WTC11 (cell line): Measurements from ENCODE around the gene LBHD2.

Experiments
- CBFB ChIP-seq: sonication (generic); formaldehyde crosslinking; IDR thresholded peaks from 2 replicates; pipeline ENCODE4 v1.8.1; 2022; ENCODE audit warnings: mild to moderate bottlenecking, low read depth, missing genetic modification reagents
- CREB1 ChIP-seq: sonication (generic); formaldehyde crosslinking; IDR thresholded peaks from 2 replicates; pipeline ENCODE4 v1.8.0; 2023; ENCODE audit warnings: mild to moderate bottlenecking, missing genetic modification reagents
- CTCF ChIP-seq: fragments of 200-600 bp; IDR thresholded peaks from 2 replicates; pipeline ENCODE4 v1.8.0; 2022; ENCODE audit warnings: antibody characterized with exemption
- E2F4 ChIP-seq: sonication (generic); formaldehyde crosslinking; IDR thresholded peaks from 2 replicates; pipeline ENCODE4 v1.8.1; 2022; ENCODE audit warnings: low read depth, mild to moderate bottlenecking, moderate library complexity, missing genetic modification reagents, borderline replicate concordance
- ELF4 ChIP-seq: sonication (generic); formaldehyde crosslinking; IDR thresholded peaks from 2 replicates; pipeline ENCODE4 v1.8.1; 2022; ENCODE audit warnings: low read depth, mild to moderate bottlenecking, moderate library complexity, missing genetic modification reagents
- MLX ChIP-seq: sonication (generic); formaldehyde crosslinking; IDR thresholded peaks from 2 replicates; pipeline ENCODE4 v1.8.1; 2023; ENCODE audit warnings: mild to moderate bottlenecking, missing genetic modification reagents, moderate library complexity
- MYBL2 ChIP-seq: sonication (generic); formaldehyde crosslinking; IDR thresholded peaks from 2 replicates; pipeline ENCODE4 v1.8.1; 2023; ENCODE audit warnings: mild to moderate bottlenecking, moderate library complexity, missing genetic modification reagents
- NFYB ChIP-seq: sonication (generic); formaldehyde crosslinking; conservative IDR thresholded peaks from 2 replicates; pipeline ENCODE4 v1.8.0; 2022; ENCODE audit warnings: low read depth, missing genetic modification reagents
- NR1H2 ChIP-seq: sonication (generic); formaldehyde crosslinking; IDR thresholded peaks from 2 replicates; pipeline ENCODE4 v1.9.0; 2021; ENCODE audit warnings: mild to moderate bottlenecking, moderate library complexity, missing genetic modification reagents
- TCF7 ChIP-seq: sonication (generic); formaldehyde crosslinking; IDR thresholded peaks from 2 replicates; pipeline ENCODE4 v1.8.0; 2022; ENCODE audit warnings: mild to moderate bottlenecking, low read depth, missing genetic modification reagents, moderate library complexity
- ZNF263 ChIP-seq: sonication (generic); formaldehyde crosslinking; IDR thresholded peaks from 2 replicates; pipeline ENCODE4 v1.8.1; 2022; ENCODE audit warnings: low read depth, mild to moderate bottlenecking, moderate library complexity, missing genetic modification reagents
- ZNF671 ChIP-seq: fragments of 250-450 bp; sonication (Bioruptor Pico); IDR thresholded peaks from 2 replicates; pipeline ENCODE4 v1.8.0; 2021; ENCODE audit warnings: mild to moderate bottlenecking

GRCh38 chr14:103126088-103126872 lies 42.3 kb downstream of the LBHD2 start:
- TF ChIP-seq CTCF (no peak), NFYB (CRISPR knock-in tag) (no peak), CREB1 (no peak), E2F4 (no peak), MYBL2 (CRISPR knock-in tag) (no peak), ELF4 (no peak), NR1H2 (no peak), ZNF671 (CRISPR knock-in tag) (no peak), TCF7 (CRISPR knock-in tag) (no peak), ZNF263 (no peak), CBFB (no peak), MLX (CRISPR knock-in tag) (no peak)
